ENCODE measurements around the gene INHA.

Gene INHA

DNA sequence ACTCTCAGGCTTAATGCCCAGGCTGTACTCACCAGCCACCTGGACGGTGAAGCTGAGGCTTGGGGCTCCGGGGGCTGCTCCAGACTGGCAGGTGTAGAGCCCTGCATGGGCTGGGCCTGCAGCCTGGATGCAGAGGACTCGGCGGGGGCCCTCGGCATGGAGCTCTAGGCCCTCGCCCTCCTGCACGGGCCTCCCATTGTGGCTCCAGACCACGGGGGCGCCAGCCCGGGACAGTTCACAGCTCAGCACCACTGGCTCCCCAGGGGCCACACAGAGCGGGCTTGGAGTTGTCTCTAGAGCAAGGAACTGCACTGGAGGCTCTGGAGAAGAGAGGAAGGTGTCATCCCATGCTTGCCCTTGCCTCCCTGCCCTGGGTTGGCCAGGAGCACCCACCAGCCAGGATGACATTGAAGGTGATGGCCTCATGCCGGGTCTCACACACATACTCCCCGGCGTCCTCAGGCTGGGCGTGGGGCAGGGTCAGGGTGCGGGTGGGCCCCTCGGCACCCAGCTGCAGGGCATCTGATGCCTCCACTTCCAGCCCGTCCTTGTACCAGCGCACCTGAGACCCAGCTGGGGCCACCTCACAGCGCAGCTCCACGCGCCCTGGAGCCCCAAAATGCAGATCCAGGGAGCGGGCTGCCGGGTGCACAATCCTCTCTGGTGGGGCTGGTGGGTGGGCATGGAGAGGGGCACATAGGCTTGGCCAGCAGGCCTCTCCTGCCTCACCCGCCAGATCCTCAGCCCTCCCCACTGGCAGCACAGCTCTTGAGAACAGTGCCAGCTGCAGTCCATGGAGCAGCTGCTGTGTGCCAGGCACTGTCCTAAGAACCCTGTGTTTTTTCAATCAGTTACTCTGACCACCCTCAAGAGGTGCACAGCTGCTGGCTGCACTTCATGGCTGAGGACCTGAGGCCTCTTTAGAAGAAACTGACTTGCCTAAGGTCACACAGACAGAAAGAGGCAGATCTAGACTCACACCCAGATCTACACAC is 14.0 kb upstream of the INHA start:
- Histone ChIP-seq H3K4me2 (no peak overlapping the region), H3K4me1 (peaks cover 5 to 12% (median 6%) of the 10 kb centered on the region in 10 experiments), H3K27me3 (no peaks in the 10 kb centered on the region), H3K9me3 (replicated peaks in 1 of 11) (peaks cover 0 to 4% (median 0%) of the 10 kb centered on the region in 11 experiments; a peak in 3 of 22 replicates), H3K9ac (no peak overlapping the region), H3K36me3 (no peaks in the 10 kb centered on the region; a peak in 2 of 22 replicates), H3K27ac (no peak overlapping the region), H4K20me1 (peaks cover 0 to 47% (median 0%) of the 10 kb centered on the region in 11 experiments; a peak in 5 of 22 replicates), H3K4me3 (no peak overlapping the region)
- TF ChIP-seq Cebpa-rat (IDR thresholded peaks at IDR 0.05), result no peak

DNA sequence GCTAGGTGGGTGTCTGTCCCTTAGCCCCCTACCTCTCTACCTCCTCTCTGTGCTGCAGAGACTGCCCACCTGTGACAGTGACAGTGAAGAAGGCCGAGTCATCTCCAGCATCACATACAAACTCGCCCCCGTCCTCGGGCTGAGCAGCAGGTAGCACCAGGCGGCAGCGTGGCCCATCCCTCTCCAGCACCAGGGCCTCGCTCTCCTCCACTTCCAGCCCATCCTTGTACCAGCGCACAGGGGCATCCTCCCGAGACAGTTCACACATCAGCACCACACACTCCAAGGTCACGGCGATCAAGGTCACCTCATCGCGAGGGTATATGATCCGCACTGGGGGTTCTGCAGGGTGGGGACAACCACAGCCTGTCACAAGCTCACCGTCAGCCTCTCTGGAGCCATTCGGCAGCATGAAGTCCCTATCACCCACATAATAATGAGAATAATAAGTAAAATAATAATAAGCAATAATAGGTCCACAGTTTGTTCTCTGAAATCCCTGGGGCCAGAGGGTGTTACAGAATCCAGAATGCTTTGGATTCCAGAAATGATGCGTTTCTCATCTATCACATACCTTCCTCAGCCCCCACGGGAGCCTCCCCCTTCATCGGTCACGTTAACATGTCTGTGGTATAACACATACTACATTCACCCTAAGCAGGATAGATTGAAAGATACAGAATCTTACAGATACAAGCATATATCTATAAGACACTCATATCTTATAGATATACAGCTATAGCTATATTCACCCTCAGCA is 12.8 kb upstream of the INHA start:
- TF ChIP-seq Cebpa-rat (IDR thresholded peaks at IDR 0.05), result no peak
- Histone ChIP-seq H3K27ac (no peak overlapping the region), H3K9ac (no peak overlapping the region), H3K36me3 (peaks cover 0 to 3% (median 0%) of the 10 kb centered on the region in 11 experiments; a peak in 3 of 22 replicates), H3K4me1 (peaks cover 5 to 12% (median 6%) of the 10 kb centered on the region in 10 experiments), H3K4me3 (no peak overlapping the region), H4K20me1 (peaks cover 0 to 52% (median 0%) of the 10 kb centered on the region in 11 experiments; a peak in 6 of 22 replicates), H3K4me2 (peak overlapping the region in 2 of 11 experiments; percentile 63 to 74; a peak in 3 of 22 replicates), H3K27me3 (no peaks in the 10 kb centered on the region), H3K9me3 (replicated peaks in 1 of 11) (peaks cover 0 to 4% (median 0%) of the 10 kb centered on the region in 11 experiments; a peak in 1 of 22 replicates)

DNA sequence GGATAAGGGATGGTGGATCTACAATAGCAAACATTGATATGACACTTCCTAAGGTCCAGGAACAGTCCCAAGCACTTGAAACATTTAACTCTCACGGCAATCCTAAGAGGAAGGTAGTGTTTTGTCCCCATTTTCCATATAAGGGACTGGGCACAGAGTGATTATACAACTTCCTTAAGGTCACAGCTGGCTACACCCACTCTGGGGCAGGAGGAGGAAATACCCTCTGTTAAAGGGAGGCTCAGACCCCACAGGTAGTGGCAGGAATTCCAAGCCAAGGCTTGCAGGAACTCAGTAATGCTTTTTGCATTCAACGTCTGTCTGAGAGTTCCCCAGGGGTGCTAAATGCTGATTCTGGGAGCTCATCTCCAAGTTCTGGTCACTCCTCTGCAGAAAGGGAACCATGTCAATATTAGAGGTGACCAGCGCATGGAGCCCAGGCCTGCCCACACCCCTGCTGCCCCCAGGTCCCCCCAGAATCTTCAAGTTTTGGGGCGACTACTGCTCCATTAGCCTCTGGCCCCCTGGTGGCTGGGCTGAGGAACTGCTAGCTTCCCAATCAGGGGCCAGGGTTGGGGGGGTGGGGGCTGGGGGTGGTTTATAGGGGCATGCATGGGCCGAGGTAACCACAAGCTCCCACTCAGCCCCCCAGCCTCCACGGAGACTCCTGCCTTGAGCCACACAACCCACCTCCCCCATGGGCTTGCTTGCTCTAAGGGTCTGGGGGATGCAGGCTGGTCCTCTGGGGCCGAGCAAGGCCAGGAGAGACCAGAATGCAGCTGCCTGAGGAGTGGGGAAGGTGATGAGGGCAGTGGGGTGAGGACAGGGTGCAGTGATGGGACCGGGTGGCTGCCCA is 11.8 kb upstream of the INHA start:
- peaks cover 0 to 58% (median 0%) of the 10 kb centered on the region in 11 experiments; a peak in 6 of 22 replicates for H4K20me1 ChIP-seq
- no peak overlapping the region for H3K4me3 ChIP-seq
- peaks cover 0 to 12% (median 0%) of the 10 kb centered on the region in 11 experiments; a peak in 6 of 22 replicates for H3K36me3 ChIP-seq
- peak overlapping the region; percentile 11 to 74 (median 42); a peak in 19 of 22 replicates for H3K4me2 ChIP-seq
- H3K27ac ChIP-seq, result no peak overlapping the region
- no peaks in the 10 kb centered on the region for H3K27me3 ChIP-seq
- no peak for TF ChIP-seq Cebpa-rat (IDR thresholded peaks at IDR 0.05)
- peaks cover 0 to 4% (median 0%) of the 10 kb centered on the region in 11 experiments; a peak in 1 of 22 replicates for H3K9me3 ChIP-seq (replicated peaks in 1 of 11)
- no peak overlapping the region for H3K9ac ChIP-seq
- peaks cover 5 to 12% (median 6%) of the 10 kb centered on the region in 10 experiments for H3K4me1 ChIP-seq

DNA sequence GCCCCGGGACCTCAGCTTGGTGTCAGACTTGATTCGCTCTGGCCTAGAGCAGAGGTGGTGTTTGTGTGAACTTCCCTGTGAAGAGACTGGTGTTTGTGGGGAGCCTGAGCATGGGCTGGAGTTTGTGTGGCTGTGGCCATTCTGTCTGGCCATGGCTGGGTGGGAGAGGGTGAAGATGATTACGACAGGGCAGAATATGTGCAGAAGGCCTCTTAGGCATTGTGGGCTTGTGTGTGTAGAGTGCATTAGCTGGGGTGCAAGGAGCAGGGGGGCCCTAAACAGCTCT is 11.3 kb upstream of the INHA start:
- H3K4me1 ChIP-seq, result peaks cover 5 to 12% (median 6%) of the 10 kb centered on the region in 10 experiments
- H3K27ac ChIP-seq, result no peak overlapping the region
- TF ChIP-seq Cebpa-rat (IDR thresholded peaks at IDR 0.05), result no peak
- H4K20me1 ChIP-seq, result peaks cover 0 to 63% (median 0%) of the 10 kb centered on the region in 11 experiments; a peak in 6 of 22 replicates
- H3K4me3 ChIP-seq, result no peak overlapping the region
- no peaks in the 10 kb centered on the region for H3K27me3 ChIP-seq
- H3K9ac ChIP-seq, result no peak overlapping the region
- H3K4me2 ChIP-seq, result no peak overlapping the region
- peaks cover 0 to 4% (median 0%) of the 10 kb centered on the region in 11 experiments; a peak in 1 of 22 replicates for H3K9me3 ChIP-seq (replicated peaks in 1 of 11)
- H3K36me3 ChIP-seq, result peaks cover 0 to 18% (median 3%) of the 10 kb centered on the region in 11 experiments; a peak in 6 of 22 replicates

DNA sequence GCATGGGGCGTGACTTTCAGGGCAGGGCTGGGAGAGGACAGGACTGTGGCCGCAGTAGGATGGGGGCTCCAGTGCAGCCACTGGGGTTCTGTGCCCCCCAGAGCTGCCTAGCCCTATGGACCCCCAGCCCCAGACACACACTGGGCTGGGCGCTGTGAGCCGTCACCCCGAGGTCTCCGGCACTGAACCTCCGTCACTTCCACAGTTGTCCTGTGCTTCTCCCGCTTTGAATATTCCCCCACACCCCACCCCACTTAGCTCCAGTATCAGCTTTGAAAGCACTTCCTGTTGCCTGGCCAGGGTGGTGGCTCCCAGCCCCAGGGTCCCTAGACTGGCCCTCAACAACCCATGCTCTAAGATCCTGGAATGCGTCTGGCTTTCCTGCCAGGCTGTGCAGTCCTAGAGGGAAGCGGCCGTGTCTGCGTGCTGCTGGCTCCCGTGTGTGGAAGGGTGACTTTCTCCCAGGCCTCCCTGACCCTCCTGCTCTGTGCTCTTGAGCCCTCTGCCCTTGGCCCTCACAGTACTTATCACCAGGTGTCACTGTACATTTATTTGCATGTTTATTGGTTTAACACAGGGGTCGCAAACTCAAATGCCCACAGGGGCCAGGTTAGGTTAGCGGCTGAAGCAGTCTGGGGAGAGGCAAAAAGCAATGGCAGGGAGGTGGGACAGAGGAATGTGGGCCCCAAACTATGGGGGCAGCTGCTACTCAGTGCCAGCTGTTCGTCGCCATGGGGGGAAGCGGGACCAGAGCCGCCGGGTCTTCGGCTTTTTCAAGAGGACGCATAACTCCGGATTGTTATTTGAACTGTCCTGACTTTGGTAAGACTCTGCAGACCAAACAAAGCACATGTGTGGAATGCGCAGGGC is 10.7 kb upstream of the INHA start:
- H3K27ac ChIP-seq, result no peak overlapping the region
- H3K4me3 ChIP-seq, result no peak overlapping the region
- H3K4me1 ChIP-seq, result peaks cover 6 to 12% (median 10%) of the 10 kb centered on the region in 10 experiments
- peaks cover 0 to 67% (median 0%) of the 10 kb centered on the region in 11 experiments; a peak in 7 of 22 replicates for H4K20me1 ChIP-seq
- H3K9me3 ChIP-seq (replicated peaks in 1 of 11), result peaks cover 0 to 4% (median 0%) of the 10 kb centered on the region in 11 experiments; a peak in 1 of 22 replicates
- no peak for TF ChIP-seq Cebpa-rat (IDR thresholded peaks at IDR 0.05)
- no peaks in the 10 kb centered on the region for H3K27me3 ChIP-seq
- no peak overlapping the region for H3K9ac ChIP-seq
- H3K36me3 ChIP-seq, result peaks cover 0 to 21% (median 5%) of the 10 kb centered on the region in 11 experiments; a peak in 7 of 22 replicates
- H3K4me2 ChIP-seq, result no peak overlapping the region

DNA sequence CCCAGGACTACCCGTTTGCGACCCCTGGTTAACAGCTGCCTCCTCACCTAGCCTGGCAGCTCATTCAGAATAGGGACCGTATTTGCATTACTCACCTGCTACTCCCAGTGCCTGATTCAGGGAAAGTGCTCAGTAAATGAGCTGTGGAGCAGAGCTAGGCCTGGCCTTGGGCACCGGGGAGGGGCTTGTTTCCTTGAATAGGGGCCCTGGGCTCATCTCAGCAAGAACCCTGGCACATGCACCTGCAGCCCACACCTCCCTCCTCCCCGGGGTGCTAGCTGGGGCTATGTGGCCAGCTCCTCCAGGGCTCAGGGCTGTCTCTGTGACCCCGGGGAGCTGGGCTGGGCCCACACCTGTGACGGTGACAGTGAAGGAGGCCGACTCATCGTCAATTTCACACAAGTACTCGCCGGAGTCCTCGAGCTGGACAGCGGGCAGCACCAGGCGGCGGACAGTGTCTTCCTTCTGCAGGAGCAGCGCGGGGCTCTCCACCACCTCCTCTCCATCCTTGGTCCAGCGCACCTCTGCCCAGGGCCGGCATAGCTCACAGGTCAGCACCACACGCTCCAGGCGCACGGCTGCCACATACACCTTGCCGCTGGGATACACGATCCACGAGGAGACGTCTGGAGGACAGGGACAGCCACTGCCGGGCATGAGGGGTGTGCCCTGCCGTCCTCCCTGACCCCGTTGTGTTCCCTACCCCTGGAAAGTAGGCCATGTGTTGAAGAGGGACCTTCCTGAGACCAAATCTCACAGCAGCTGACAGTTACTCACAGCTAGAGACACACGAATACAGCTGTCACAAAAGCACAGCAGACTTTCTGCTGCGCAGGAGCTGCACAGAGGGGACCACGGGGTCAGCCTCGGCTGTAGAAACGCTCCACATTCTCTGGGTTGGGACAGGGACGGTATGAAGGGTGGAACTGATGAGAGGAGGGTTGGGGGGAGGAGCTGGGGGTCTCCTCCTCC is 9.8 kb upstream of the INHA start:
- Histone ChIP-seq H3K4me2 (no peak overlapping the region), H3K36me3 (peaks cover 0 to 25% (median 11%) of the 10 kb centered on the region in 11 experiments; a peak in 11 of 22 replicates), H3K27me3 (no peaks in the 10 kb centered on the region), H3K4me1 (peaks cover 6 to 19% (median 16%) of the 10 kb centered on the region in 10 experiments), H3K9ac (no peak overlapping the region), H3K4me3 (no peak overlapping the region), H3K9me3 (replicated peaks in 1 of 11) (peaks cover 0 to 4% (median 0%) of the 10 kb centered on the region in 11 experiments; a peak in 1 of 22 replicates), H3K27ac (no peak overlapping the region), H4K20me1 (peaks cover 0 to 72% (median 5%) of the 10 kb centered on the region in 11 experiments; a peak in 8 of 22 replicates)
- no peak for TF ChIP-seq Cebpa-rat (IDR thresholded peaks at IDR 0.05)
